Rectal smooth muscle tissue (tissue), 1 donor: ENCODE measurements around the gene PROM2.

Experiments
- H3K27ac ChIP-seq: one replicate; pipeline ENCODE4 v1.7.0; 2013; ENCODE audit warnings: low read depth, low read length, inconsistent platforms
- H3K27me3 ChIP-seq: one replicate; pipeline ENCODE4 v1.7.0; 2013; ENCODE audit warnings: low read length; ENCODE audit not compliant: control insufficient read depth, insufficient read depth
- H3K36me3 ChIP-seq: one replicate; pipeline ENCODE4 v1.7.0; 2013; ENCODE audit warnings: low read length; ENCODE audit not compliant: control insufficient read depth, insufficient read depth
- H3K4me1 ChIP-seq: one replicate; pipeline ENCODE4 v1.7.0; 2013; ENCODE audit warnings: low read length; ENCODE audit not compliant: control insufficient read depth, insufficient read depth
- H3K4me3 ChIP-seq: one replicate; pipeline ENCODE4 v1.7.0; 2013; ENCODE audit warnings: low read length
- H3K9ac ChIP-seq: one replicate; pipeline ENCODE4 v1.7.0; 2013; ENCODE audit warnings: low read length

Gene PROM2

DNA sequence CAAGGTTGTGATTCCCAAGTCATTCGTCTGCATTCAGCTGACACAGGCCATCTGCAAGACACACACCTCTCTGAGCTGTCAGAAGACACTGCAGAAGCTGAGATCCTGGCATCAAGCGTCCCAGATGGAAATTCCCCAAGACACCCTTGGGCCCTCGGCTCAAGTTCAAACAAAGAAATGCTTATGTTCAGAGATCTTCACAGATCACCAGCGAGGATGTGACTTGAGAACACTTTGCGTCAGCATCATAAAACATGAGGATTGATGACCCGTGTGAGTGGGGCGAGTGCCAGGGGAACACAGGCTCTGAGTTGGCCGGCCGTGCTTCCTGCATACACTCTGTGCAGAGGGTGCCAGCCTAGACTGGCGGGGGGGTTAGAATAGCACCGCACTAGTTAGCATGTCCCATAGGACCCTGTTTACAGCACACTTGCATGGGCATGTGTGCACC is 59.7 kb downstream of the PROM2 start:
- Histone ChIP-seq H3K36me3 (no peaks in the 10 kb centered on the region), H3K27ac (peak overlapping the region; percentile 67), H3K4me1 (peaks cover 13% of the 10 kb centered on the region), H3K27me3 (no peaks in the 10 kb centered on the region), H3K9ac (no peak overlapping the region), H3K4me3 (no peak overlapping the region)

DNA sequence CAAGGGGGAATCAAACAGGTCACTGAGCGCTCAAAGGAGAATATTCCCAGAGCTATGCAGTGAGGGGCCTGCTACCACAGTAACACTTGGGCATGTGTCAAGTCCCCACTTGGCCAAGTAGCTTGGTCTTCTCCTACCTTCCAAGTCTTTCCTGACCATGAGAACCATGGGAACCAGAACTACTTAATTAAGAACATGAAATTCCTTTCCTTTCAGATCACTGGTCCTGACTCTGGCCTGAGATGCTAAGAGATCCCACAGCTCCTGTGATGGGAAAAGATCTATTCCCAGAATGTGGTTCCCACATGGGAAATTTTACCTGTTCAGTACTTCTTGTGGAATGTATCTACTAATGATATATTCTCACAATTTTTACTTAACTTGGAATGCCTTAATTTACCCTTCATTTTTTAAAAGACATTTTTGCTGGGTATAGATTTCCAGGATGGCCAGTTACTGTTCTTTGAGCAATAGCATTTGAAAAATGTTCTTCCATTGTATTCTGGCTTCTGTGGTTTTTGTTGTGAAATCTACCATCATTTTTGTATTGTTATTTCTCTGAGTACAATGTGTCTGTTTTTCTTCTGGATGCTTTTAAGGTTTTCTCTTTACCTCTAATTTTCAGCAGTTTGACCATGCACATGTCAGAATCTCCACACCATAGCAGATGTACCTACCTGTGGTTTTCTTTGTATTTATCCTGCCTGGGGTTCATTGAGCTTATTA is 60.8 kb downstream of the PROM2 start:
- H3K4me1 ChIP-seq: peaks cover 13% of the 10 kb centered on the region
- no peaks in the 10 kb centered on the region for H3K27me3 ChIP-seq
- H3K9ac ChIP-seq: no peak overlapping the region
- no peak overlapping the region for H3K27ac ChIP-seq
- no peaks in the 10 kb centered on the region for H3K36me3 ChIP-seq
- H3K4me3 ChIP-seq: no peak overlapping the region

- Histone ChIP-seq H3K9ac (no peak overlapping the region), H3K36me3 (no peaks in the 10 kb centered on the region), H3K27ac (no peak overlapping the region), H3K27me3 (no peaks in the 10 kb centered on the region), H3K4me3 (no peak overlapping the region), H3K4me1 (peaks cover 13% of the 10 kb centered on the region)
These were observed 62.2 kb downstream of the PROM2 start for GRCh38 chr2:95336406-95336805.

DNA sequence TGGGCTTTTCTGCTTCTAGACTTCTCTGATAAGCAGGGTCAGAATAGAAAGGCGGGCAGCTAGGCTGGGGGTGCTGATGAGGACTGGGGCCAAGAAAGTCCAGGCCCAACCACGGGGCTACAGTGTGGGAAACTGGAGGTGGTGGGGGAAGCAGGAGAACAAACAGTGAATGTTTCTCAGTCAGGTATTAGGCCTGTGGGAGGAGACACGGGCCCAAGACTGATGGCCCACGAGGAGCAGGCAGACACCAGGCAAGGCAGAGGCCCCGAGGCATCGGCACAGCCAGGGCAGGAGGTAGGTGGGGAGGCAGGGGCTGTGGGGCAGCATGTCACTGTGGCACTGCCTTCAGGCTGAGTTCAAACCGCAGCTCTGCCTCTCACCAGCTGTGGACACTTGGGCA is 63.6 kb downstream of the PROM2 start:
- H3K27me3 ChIP-seq: no peaks in the 10 kb centered on the region
- peaks cover 13% of the 10 kb centered on the region for H3K4me1 ChIP-seq
- no peak overlapping the region for H3K9ac ChIP-seq

More for the DNA sequence above, 63.6 kb downstream of the PROM2 start:
- Histone ChIP-seq H3K27ac (no peak overlapping the region), H3K36me3 (no peaks in the 10 kb centered on the region), H3K4me3 (no peak overlapping the region)
